NOMO-1 treated with dmso at 0.1 percent for 144 hours (cell line): Measurements from ENCODE around the gene HOXD13.

ENCODE experiments used
- DNase-seq: peaks from one replicate; lab custom pipeline; 2025; ENCODE audit not compliant: unreplicated experiment; lab: John Stamatoyannopoulos, UW

The HOXD13 gene

DNA sequence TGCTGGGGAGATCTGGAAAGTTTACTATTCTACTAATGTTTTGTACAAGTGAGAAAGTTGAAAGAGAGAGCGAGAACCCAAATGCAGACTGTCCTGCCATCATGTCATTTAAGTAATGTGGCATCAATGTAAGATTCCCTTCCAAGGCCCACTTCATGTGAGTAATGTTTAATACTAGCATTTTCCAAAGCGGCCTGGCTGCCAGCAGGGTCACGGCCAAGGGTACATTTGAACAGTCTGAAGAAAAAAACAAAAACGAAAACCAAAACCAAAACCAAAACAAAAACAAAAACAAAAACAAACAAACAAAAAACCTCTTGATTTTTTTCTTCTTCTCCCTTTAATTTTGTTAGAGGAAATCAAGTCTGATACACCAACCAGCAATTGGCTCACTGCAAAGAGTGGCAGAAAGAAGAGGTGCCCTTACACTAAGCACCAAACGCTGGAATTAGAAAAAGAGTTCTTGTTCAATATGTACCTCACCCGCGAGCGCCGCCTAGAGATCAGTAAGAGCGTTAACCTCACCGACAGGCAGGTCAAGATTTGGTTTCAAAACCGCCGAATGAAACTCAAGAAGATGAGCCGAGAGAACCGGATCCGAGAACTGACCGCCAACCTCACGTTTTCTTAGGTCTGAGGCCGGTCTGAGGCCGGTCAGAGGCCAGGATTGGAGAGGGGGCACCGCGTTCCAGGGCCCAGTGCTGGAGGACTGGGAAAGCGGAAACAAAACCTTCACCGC is 26.2 kb downstream of the HOXD13 start:
- peak; percentile 22 for DNase-seq

- no peak for DNase-seq
Measured at GRCh38 chr2:176120364-176121189, 28.1 kb downstream of the HOXD13 start.

GRCh38 chr2:176121190-176122051 is 28.9 kb downstream of the HOXD13 start:
- no peak for DNase-seq

DNA sequence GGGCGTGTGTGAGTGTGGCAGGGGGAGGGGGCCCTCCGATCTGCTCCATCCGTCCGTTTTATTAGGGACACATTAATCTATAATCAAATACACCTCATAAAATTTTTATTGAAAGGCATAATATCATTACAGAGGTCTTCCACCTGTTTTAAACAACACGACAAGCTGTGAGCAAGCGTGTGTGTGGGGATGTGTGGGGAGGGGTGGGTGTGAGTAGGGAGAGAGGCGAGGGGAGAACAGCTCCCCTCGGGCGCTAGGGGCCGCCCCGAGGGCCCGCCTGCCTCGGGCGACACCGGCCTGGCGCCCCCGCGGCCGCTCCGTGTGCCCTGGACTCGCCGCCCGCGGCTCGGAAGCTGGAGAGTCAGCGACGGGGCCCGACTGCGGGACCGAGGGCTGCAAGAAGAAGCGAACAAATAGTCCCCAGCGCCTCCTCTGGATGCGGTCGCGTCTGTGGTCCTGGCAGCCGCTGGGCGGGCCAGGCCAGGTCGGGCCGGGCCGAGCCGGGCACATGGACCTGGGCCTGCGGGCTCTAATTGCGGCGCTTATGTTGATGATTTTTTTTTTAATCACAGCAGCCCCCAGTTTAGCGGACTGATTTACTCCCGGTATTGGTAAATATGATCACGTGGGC is 29.6 kb downstream of the HOXD13 start:
- DNase-seq = no peak

GRCh38 chr2:176122683-176123410 is 30.3 kb downstream of the HOXD13 start, which contains the start of gene HOXD9:
Gene HOXD9 (plus strand): TSS chr2:176122719. CDS start chr2:176122769, 50 bp downstream.
- no peak for DNase-seq

- DNase-seq = no peak
Measured at GRCh38 chr2:176123411-176124109, 31.0 kb downstream of the HOXD13 start.

DNA sequence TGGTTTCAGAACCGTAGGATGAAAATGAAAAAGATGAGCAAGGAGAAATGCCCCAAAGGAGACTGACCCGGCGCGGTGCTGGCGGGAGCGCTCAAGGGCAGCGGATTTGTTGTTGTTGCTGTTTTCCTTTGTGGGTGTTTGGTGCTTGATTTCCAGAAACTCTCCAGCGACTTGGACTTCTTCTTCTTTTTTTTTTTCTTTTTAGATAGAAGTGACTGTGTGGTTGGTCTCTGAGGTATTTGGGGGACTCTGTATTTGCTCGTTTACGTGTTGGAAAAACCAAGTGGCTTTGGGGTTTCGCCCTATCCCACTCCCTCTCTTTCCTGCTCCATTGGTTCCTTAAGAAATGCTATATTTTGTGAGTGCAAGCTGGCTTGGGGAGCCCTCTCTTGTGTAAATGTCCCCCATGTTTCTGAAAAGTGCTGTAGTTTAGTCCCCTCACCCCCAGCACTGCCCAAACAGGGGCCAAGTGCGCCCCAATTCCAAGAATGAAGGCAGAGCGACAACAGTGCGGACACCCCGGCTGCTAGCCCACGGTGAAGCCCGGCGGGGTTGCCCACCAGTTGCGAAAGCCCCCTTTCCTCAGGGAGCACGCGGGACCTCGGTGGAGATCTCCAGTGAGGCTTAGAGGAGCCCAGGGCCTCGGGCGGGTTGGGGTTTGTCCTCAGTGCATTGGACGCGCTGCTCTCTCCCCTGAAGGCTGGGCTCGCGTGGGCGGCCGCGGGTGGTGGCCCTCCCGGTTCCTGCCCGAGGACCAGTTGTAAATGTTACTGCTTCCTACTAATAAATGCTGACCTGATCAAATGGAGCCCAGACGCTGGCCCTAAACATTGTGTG is 31.8 kb downstream of the HOXD13 start:
- DNase-seq = no peak

- DNase-seq = no peak
Measured at GRCh38 chr2:176124947-176125771, 32.6 kb downstream of the HOXD13 start.

DNA sequence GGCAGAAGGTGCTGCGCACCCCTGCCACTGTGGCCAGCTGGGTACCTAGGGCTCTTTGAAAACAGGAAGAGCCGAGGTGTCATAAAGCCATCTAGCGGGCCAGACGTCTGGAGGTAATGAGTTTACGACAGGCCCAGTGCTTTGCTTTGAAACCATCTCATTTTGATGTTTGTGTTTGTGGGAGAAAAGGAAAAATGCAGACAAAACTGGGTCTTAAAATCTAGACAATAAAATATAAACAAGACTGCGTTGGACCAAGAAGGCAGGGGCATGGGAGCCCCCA is 33.2 kb downstream of the HOXD13 start:
- DNase-seq = no peak

GRCh38 chr2:176126929-176127773 is 34.6 kb downstream of the HOXD13 start:
- DNase-seq = no peak

DNA sequence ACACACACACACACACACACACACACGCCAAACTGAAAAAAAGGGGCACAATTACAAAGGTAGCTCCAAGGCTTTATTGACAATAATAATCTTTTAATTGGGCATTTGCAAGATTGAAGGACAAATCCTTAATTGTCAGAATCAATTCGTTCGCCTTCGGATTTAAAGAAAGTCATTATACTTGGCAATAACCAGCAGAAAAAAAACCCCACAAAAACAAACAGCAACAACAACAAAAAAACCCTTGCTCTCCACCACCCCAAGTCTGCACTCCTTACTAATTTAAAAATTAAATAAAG is 35.2 kb downstream of the HOXD13 start:
- DNase-seq = no peak

- DNase-seq = no peak
Measured at GRCh38 chr2:176128172-176128981, 35.9 kb downstream of the HOXD13 start.

DNA sequence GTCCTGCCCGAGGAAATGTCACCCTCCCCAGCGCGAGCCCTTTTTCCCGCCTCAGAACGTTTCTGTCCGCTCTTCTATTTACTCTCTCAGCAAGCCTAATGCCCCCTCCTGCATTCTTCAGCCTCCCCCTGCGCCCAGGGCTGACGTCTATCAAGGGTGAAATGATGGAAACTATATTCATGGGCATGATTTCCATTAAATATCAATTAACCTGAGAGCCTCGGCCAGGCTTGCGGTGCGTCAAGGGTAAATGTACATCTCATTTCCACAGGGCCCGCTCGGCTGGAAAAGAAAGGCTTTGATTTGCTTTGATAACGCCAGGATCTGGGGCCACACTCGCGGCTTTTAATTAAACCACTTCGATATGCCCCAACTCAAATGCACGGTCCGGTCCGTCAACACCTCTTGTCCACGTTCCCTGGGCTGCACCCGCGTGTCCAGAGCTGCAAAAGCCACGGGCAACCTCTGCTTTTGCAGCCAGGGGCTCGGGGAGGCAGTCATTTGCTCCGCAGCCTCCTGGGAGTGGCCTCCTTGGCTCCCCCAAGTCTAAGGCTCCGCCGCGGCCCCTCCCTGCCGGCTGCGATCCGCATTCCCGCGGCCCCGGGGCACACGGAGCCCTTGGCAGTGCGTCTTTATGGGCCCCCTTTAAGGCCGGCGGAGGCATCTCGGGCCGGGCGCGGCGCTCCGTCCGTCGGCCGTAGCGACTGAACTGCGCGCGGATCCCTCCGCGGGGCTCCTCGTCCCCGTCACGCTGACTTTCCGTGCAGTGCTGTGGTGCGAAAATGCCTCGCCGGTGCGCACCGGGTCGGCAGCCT is 36.7 kb downstream of the HOXD13 start, which contains the start of gene HOXD8:
Gene HOXD8 (plus strand): TSS at position 724 of the 815 bp plus-strand sequence. CDS start 662 bp downstream, outside the sequence.
- no peak for DNase-seq

DNA sequence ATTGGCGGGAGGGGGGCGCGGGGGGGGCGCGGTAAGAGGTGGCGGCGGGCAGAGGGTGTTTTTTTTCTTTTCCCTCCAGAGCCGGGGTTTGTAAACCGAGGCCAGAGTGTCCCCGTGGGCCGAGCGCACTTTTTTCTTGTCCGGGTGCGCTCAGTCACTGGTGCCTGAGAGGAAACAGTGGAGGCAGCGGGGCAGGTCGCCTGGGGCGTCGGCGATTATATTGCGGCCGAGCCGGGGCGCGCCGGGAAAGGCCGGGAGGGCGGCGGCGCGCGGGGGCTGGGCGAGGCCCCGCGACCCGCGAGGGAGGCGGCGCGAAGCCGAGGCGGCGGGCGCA is 37.3 kb downstream of the HOXD13 start:
- DNase-seq = no peak

DNA sequence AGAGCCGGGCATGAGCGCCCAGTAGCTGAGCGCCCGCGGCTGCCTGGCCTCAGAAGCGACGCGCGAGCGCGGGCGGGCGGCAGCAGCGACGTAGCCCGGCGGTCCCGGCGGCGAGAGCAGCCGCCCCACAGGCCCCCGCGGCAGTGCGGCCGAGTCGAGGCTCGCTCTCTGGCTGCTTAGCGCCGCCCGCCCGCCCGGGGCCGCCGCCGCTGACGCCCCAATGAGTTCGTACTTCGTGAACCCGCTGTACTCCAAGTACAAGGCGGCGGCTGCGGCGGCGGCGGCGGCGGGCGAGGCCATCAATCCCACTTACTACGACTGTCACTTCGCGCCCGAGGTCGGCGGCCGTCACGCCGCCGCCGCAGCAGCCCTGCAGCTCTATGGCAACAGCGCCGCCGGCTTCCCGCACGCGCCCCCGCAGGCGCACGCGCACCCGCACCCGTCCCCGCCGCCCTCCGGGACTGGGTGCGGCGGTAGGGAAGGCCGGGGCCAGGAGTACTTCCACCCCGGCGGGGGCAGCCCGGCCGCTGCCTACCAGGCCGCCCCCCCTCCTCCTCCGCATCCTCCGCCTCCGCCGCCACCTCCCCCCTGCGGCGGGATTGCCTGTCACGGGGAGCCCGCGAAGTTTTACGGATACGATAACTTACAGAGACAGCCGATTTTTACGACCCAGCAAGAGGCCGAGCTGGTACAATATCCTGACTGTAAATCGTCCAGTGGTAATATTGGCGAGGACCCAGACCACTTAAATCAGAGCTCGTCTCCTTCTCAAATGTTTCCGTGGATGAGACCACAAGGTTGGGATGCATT is 37.8 kb downstream of the HOXD13 start:
- no peak for DNase-seq
